DMS153 (cell line): ENCODE results near the gene CYFIP2.

Experiments used
- DNase-seq: peaks from one replicate; lab custom pipeline; 2025; lab: John Stamatoyannopoulos, UW

CYFIP2 gene

GRCh38 chr5:157359356-157360055 lies 93.6 kb downstream of the CYFIP2 start:
- no peak for DNase-seq

GRCh38 chr5:157362012-157362411 lies 96.1 kb downstream of the CYFIP2 start:
- DNase-seq: no peak

- DNase-seq: no peak
Measured at GRCh38 chr5:157362502-157362901, 96.6 kb downstream of the CYFIP2 start.

DNA sequence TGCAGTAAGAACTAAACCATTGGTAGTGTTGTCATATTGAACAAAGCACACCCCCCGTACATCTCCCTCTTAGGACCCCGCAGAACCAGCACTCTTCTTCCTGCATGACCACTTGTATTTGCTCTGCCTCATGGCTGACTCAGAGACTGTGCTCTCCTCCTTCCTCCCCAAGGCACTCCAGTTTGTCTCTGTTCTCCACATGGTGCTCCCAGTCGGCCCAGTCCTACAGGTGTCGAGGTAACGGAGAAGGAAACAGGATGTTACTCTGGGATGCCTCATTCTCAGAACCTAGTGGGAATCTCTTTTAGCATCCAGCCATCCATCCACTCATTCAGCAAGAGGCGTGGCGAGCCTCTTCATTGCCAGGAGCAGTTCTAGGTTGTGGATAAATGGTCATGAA lies 97.1 kb downstream of the CYFIP2 start:
- DNase-seq: no peak

DNA sequence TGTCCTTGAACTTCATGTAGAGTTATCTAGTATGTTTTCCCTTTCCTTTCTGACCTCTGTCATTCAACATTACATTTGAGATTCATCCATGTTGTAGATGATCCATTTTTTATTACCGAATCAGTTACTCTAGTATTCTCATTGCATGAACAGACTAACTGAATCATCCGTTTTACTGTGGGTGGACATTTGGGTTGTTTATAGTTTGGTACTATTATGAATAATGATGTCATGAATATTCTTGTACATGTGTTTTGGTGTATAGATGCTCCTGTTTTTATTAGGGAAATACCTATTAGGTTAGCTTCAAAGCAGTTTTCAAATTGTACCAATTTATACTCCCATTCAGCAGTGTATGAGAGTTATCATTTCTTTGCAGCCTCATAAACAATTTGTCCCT lies 99.8 kb downstream of the CYFIP2 start:
- DNase-seq: no peak

DNA sequence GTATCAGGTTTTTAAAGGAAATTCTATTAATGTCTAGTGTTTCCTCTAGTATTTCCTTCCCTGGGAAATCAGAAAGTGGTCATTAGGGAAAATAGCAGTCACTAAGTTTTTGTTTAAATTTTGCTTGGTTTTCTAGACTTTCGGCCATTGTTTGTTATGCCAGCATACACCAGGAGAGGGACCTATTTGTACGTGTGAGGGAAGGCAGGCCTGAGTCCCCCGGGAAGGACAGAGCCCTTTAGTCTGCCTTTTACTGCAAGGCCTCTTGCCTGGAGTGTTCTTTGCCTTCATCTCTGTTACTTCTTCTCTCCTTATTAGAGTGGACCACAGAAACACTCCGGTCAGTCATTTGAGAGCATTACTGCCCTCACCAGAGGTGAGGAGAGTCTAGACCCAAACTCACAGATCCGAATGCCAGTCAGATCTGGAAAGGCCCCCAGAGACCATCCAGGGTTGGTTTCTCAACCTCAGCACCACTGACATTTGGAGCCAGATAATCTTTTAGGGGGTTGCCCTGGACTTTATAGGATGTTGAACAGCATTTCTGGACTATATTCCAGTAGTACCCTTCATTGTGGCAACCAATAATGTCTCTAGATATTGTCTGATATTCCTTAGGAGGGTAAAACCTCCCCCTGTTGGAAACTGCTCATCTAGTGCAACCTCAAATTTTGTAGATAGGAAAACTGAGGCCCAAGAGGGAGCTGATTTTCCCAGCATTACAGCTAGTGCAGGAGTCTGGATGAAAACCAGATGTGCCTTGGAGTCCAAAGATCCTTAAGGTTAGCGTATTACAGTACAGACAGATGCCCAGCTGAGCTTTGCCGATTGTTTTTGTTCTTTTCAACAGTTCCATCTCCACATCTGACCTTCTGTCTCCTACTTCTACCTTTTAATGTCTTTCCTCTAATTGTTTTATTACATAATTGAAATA lies 101.1 kb downstream of the CYFIP2 start:
- no peak for DNase-seq

DNA sequence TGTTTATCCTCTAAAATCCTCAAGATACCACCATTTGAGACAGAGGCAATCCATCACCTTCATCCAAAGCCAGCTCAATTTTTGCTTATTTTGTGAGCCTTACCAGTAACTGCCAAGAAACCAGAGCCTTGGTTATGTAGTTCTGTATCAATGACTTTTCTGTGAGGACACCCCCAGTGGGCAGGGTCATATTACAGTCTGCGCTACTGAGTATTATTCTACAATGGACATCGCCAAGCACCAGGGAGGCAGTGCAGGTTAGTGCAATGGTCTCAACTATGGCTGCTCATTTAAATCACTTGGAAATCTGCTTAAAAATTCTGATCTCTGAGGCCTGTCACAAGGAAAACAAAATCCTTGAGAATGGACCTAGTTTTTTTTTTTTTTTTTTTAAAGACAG lies 103.6 kb downstream of the CYFIP2 start:
- DNase-seq: no peak

DNA sequence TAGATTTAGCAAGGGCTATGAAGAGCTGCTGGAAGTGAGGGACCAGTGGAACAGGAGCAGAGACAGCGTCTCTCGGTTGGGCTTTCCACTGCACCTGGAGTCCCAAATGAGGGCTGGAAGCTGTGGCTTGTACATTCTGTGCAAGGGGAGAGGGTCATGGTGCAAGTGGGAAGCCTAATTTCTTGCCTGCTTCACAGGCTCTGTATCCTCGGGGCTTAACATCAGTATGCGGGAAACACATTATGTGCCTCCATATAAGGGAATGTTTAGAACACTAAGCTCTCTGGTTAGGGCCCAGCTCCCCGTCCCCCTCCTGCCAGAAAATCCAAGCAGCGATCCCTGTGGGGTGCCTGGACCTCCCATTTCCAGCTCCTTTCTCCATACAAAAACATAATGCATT lies 105.0 kb downstream of the CYFIP2 start:
- DNase-seq: no peak

- DNase-seq: no peak
Measured at GRCh38 chr5:157371655-157372471, 105.9 kb downstream of the CYFIP2 start.

GRCh38 chr5:157372472-157372822 lies 106.5 kb downstream of the CYFIP2 start:
- DNase-seq: no peak

GRCh38 chr5:157378509-157378908 lies 112.6 kb downstream of the CYFIP2 start:
- no peak for DNase-seq

- DNase-seq: no peak
Measured at GRCh38 chr5:157379983-157380382, 114.1 kb downstream of the CYFIP2 start.

GRCh38 chr5:157381746-157382145 lies 115.8 kb downstream of the CYFIP2 start:
- DNase-seq: no peak

DNA sequence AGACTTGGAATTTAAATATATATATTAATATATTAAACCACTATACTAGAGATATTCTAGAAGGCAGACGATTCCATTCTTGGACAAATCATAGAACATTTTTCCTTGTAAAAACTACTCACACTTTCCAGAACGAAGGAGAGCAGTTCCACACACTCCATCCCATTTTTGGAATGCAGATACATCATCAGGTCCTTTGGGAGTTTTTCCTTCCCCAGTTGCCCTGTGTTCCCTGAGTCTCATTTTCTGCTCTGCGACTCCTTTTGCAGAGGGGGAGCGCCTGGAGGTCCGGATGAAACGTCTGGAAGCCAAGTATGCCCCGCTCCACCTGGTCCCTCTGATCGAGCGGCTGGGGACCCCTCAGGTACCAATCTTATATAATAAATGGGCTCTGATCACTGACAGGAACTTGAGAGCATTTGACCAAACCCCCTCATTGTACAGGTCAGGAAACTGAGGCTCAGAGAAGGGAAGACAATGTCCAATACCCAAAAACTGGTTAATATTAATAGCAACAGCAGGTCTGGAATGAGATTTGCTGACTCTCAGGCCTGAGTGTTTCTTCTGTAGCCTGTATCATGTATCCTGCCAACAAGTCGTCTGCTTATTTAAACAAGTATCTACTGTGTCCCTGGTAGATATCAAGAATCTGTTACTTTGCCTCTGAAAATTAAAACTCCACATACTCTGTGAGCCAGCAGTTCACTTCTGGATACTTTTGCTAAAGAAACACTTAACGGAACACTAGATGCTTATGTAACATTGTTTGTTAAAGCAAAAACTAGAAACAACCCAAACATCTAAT lies 117.3 kb downstream of the CYFIP2 start:
- no peak for DNase-seq

DNA sequence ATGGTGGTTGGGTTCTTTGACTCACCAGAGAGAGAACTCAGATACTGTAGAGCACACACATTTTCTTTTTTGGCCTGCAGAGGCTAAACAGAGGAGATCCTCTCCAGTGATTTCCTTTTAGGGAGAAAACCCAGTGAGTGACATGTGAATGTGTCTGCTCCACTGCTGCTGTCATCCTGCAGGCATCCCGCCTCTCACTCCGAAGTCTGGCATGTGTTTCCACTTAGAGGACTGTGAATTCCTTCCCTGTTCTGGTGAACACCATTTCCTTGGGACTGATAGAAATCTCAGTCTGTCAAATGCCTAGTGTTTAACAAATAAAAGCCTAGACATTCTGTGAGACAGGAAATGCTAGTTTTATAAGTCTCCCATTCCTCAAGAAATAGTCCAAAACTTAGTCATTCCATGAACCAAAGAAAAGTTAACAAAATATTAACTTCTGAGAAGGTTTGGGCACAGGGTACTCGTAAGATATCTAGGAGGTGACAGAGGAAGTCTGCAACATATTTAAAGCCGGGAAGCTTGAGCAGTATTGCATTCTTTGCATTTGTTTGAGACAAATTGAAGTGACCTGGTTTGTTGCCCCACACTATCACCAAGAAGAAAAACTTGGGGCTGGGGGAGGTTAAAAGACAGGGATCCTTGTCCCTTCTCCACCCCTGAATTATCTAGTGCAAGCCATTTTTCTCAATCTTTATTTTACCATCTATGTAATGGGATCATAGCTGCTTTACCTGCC lies 119.2 kb downstream of the CYFIP2 start:
- DNase-seq: no peak

- DNase-seq: no peak
Measured at GRCh38 chr5:157387041-157387563, 121.2 kb downstream of the CYFIP2 start.

GRCh38 chr5:157387683-157388093 lies 121.8 kb downstream of the CYFIP2 start:
- no peak for DNase-seq

DNA sequence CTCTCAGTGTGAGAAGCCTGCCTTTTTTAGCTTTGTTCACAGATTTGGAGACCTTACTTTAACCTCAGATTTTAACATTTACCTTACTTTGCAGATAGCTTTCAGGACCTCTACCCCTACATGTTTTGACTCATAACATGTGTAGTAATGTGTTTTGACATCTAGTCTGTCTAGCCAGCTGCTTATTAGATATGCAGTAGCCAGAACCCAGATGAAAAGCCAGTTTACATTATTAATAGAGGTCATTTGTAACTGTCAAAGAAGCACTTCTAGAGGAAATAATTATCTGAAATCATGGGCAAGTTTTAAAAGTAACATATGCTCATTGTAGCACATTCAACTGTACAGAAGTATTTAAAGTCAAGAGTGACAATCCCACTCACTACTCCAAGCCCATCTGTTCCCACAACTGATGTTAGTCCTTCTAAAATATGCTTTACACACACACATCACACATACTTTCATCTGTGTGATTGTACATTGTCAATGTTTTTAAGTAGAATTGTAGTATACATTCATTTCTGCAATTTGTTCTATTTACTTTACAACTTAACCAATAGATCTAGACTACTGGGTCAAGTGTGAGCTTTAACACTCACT lies 122.3 kb downstream of the CYFIP2 start:
- no peak for DNase-seq

DNA sequence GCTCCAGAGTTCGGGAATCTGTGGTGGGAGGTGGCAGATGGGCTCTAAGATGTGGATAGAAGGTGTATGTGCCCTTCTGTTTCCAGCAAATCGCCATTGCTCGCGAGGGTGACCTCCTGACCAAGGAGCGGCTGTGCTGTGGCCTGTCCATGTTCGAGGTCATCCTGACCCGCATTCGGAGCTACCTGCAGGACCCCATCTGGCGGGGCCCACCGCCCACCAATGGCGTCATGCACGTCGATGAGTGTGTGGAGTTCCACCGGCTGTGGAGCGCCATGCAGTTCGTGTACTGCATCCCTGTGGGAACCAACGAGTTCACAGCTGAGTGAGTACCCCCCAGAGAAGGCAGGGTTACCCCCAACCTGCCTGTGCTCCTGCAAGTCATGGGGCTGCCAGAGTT lies 123.2 kb downstream of the CYFIP2 start:
- DNase-seq: no peak

- no peak for DNase-seq
Measured at GRCh38 chr5:157390133-157390532, 124.2 kb downstream of the CYFIP2 start.
